HG03558 (cell line): ENCODE results near the gene UBASH3B.
"Not testable (repeated sequence)": the region's sequence is repeated elsewhere in the genome, so short reads cannot be mapped to it uniquely, and the experiment has no call there.

Experiments
- ATAC-seq: cut with Tn5 transposase; IDR thresholded peaks from one replicate; pipeline ENCODE4 v1.9.1; 2021; ENCODE audit warnings: moderate number of reproducible peaks; ENCODE audit not compliant: unreplicated experiment; ENCODE audit errors: extremely low read depth

UBASH3B gene

GRCh38 chr11:122655527-122656072, at the start of gene UBASH3B:
TSS of gene UBASH3B (plus strand) at chr11:122655722. CDS start at chr11:122656050, 328 bp downstream.
- peak; percentile 54 for ATAC-seq

GRCh38 chr11:122607162-122607561, 48.4 kb upstream of the UBASH3B start:
- ATAC-seq = not testable (repeated sequence)

GRCh38 chr11:122612123-122612824, 43.2 kb upstream of the UBASH3B start:
- no peak for ATAC-seq

GRCh38 chr11:122616718-122617117, 38.8 kb upstream of the UBASH3B start:
- ATAC-seq = no peak

- no peak for ATAC-seq
Observed at GRCh38 chr11:122617297-122617696, 38.2 kb upstream of the UBASH3B start.

GRCh38 chr11:122617926-122618325, 37.6 kb upstream of the UBASH3B start:
- no peak for ATAC-seq

- no peak for ATAC-seq
Observed at GRCh38 chr11:122618927-122619326, 36.6 kb upstream of the UBASH3B start.

- ATAC-seq = no peak
Observed at GRCh38 chr11:122619757-122620156, 35.8 kb upstream of the UBASH3B start.

- not testable (repeated sequence) for ATAC-seq
Observed at GRCh38 chr11:122625501-122625900, 30.0 kb upstream of the UBASH3B start.

GRCh38 chr11:122625976-122626665, 29.4 kb upstream of the UBASH3B start:
- ATAC-seq = no peak

- no peak for ATAC-seq
Observed at GRCh38 chr11:122627745-122628144, 27.8 kb upstream of the UBASH3B start.

GRCh38 chr11:122628810-122629555, 26.5 kb upstream of the UBASH3B start:
- ATAC-seq = no peak

GRCh38 chr11:122632181-122632824, 23.2 kb upstream of the UBASH3B start:
- ATAC-seq = no peak

GRCh38 chr11:122633219-122633829, 22.2 kb upstream of the UBASH3B start:
- no peak for ATAC-seq

GRCh38 chr11:122634501-122634900, 21.0 kb upstream of the UBASH3B start:
- no peak for ATAC-seq

GRCh38 chr11:122637541-122637940, 18.0 kb upstream of the UBASH3B start:
- no peak for ATAC-seq

GRCh38 chr11:122642472-122642922, 13.0 kb upstream of the UBASH3B start:
- no peak for ATAC-seq

- ATAC-seq = no peak
Observed at GRCh38 chr11:122642971-122643370, 12.6 kb upstream of the UBASH3B start.

- ATAC-seq = no peak
Observed at GRCh38 chr11:122645847-122646246, 9.7 kb upstream of the UBASH3B start.
